Upper lobe of right lung (tissue), 1 donor: ENCODE measurements around the gene GPR39. TPM values are rescaled to one million over a fixed set of nuclear protein-coding genes. Genes with fewer than 3 reads are reported as not detected.

Source experiments
- ATAC-seq: fragments of 200-7000 bp; cut with Tn5 transposase; one replicate; pipeline ENCODE4 v1.9.1; 2020; ENCODE audit warnings: mild to moderate bottlenecking, moderate library complexity
- DNase-seq: peaks from one replicate; pipeline ENCODE4 v3.0.0-alpha.2; 2020
- H3K27ac ChIP-seq: fragments of 200-600 bp; one replicate; pipeline ENCODE4 v1.8.0; 2022
- H3K27me3 ChIP-seq: fragments of 200-600 bp; one replicate; pipeline ENCODE4 v1.8.0; 2022; ENCODE audit warnings: mild to moderate bottlenecking
- H3K36me3 ChIP-seq: fragments of 200-600 bp; one replicate; pipeline ENCODE4 v1.8.0; 2022
- H3K4me1 ChIP-seq: fragments of 200-600 bp; one replicate; pipeline ENCODE4 v1.8.0; 2022
- H3K4me3 ChIP-seq: fragments of 200-600 bp; one replicate; pipeline ENCODE4 v1.8.0; 2022; ENCODE audit warnings: mild to moderate bottlenecking
- H3K9me3 ChIP-seq: fragments of 200-600 bp; one replicate; pipeline ENCODE4 v1.8.0; 2022
- intact Hi-C: fragments of 100-400 bp; cut with DNase I; formaldehyde crosslinking; loops from one replicate; pipeline ENCODE4 v1.11.0; 2022
- total RNA-seq: library from RNA; stranded (reverse); fragmentation: NEBNext Ultra II Directional; extraction: Animal tissue kit (Norgen Biotek cat#: 25700); gene quantifications from one replicate; pipeline ENCODE4 v1.2.1, GENCODE V29; 2021
- TF ChIP-seq, protein P1 (sequence below): fragments of 200-600 bp; IDR thresholded peaks from one replicate; pipeline ENCODE4 v1.8.0; 2022; ENCODE audit warnings: antibody characterized with exemption
- donor health status: DM: no; HTN: yes; CAD: no; lungs with severe emphysema.

GPR39 gene
- total RNA-seq, 1 donor from 2014 or later, result 13.4 TPM

GRCh38 chr2:132374551-132374950 lies 42.1 kb upstream of the GPR39 start:
- H3K4me1 ChIP-seq, result no peaks in the 10 kb centered on the region
- no peak for ATAC-seq

GRCh38 chr2:132374961-132375360 lies 41.6 kb upstream of the GPR39 start:
- no peak for DNase-seq
- H3K4me3 ChIP-seq, result no peak overlapping the region
- H3K9me3 ChIP-seq, result no peaks in the 10 kb centered on the region
- H3K27me3 ChIP-seq, result no peaks in the 10 kb centered on the region
- no peaks in the 10 kb centered on the region for H3K36me3 ChIP-seq
- no peak for ATAC-seq
- intact Hi-C loops, result no loop called here
- H3K27ac ChIP-seq, result no peak overlapping the region
- H3K4me1 ChIP-seq, result no peaks in the 10 kb centered on the region
- TF ChIP-seq, protein P1, sequence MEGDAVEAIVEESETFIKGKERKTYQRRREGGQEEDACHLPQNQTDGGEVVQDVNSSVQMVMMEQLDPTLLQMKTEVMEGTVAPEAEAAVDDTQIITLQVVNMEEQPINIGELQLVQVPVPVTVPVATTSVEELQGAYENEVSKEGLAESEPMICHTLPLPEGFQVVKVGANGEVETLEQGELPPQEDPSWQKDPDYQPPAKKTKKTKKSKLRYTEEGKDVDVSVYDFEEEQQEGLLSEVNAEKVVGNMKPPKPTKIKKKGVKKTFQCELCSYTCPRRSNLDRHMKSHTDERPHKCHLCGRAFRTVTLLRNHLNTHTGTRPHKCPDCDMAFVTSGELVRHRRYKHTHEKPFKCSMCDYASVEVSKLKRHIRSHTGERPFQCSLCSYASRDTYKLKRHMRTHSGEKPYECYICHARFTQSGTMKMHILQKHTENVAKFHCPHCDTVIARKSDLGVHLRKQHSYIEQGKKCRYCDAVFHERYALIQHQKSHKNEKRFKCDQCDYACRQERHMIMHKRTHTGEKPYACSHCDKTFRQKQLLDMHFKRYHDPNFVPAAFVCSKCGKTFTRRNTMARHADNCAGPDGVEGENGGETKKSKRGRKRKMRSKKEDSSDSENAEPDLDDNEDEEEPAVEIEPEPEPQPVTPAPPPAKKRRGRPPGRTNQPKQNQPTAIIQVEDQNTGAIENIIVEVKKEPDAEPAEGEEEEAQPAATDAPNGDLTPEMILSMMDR, result no peak

More at GRCh38 chr2:132374551-132374950, 42.1 kb upstream of the GPR39 start:
- no peaks in the 10 kb centered on the region for H3K27me3 ChIP-seq
- intact Hi-C loops, result no loop called here
- H3K9me3 ChIP-seq, result no peaks in the 10 kb centered on the region
- H3K36me3 ChIP-seq, result no peaks in the 10 kb centered on the region
- no peak for DNase-seq
- no peak overlapping the region for H3K4me3 ChIP-seq
- TF ChIP-seq, protein P1, result no peak
- no peak overlapping the region for H3K27ac ChIP-seq

GRCh38 chr2:132381376-132381775 lies 35.2 kb upstream of the GPR39 start:
- TF ChIP-seq, protein P1, result no peak
- Histone ChIP-seq H3K9me3 (no peaks in the 10 kb centered on the region), H3K36me3 (no peaks in the 10 kb centered on the region), H3K4me1 (no peaks in the 10 kb centered on the region), H3K27ac (no peak overlapping the region), H3K4me3 (no peak overlapping the region), H3K27me3 (no peaks in the 10 kb centered on the region)
- intact Hi-C loops, result no loop called here
- no peak for ATAC-seq
- no peak for DNase-seq

DNA sequence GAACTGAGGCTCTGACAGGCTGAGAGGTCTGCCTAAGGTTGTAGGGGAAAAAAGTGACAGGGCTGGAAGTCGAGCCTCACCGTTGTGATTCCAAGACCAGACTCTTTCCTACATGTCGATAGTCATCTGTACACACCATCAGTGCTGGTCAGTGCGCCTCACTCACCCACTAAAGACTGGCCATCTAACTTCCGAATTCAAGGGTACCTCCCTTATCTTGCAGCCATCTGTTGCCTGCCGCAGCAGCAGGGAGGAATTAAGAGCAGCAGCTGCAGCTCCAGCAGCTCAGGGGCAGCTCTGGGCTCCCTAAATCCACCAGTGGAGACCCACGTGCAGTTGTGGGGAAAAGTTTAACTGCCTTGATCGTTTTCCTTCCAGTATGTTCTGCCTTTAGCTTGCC lies 32.6 kb upstream of the GPR39 start:
- H3K27ac ChIP-seq, result no peak overlapping the region
- DNase-seq (no peak), ATAC-seq (peak; percentile 37)
- TF ChIP-seq, protein P1, result no peak
- H3K36me3 ChIP-seq, result no peaks in the 10 kb centered on the region
- intact Hi-C loops, result no loop called here
- H3K4me3 ChIP-seq, result no peak overlapping the region
- H3K9me3 ChIP-seq, result no peaks in the 10 kb centered on the region
- no peaks in the 10 kb centered on the region for H3K4me1 ChIP-seq
- H3K27me3 ChIP-seq, result no peaks in the 10 kb centered on the region

DNA sequence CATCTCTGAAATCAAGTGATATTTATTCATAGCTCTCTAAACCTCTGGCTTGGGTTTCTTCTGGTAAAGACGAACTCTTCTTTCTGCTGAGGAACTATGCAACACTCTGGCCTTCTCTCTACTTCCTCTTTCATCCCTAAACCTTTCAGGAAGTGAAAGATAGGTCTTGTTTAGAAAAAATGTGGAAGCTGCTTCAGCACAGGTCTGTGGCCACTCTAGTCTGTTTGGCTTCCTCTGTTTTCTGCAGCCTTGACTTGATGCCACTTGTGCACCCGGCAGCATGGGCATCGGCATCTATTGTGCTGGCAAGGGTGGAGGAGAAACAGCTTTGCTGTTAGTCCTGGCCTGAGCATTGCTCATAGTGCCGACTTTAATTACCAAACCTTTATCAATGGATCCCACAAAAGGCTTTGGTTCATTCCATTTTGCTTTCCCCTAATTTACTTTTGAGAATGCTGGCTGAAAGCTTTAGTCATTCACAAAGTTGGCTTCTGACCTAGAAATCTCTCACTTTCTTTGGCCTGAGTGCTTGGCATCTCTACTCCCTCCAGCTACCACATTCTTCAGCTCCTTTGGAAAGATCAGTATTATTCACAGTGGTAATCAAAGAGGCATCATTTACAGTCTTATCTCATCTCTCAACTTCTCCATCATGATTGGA lies 32.0 kb upstream of the GPR39 start:
- TF ChIP-seq, protein P1, result no peak
- intact Hi-C loops, result no loop called here
- DNase-seq (no peak), ATAC-seq (peak; percentile 86)
- Histone ChIP-seq H3K4me3 (no peak overlapping the region), H3K36me3 (no peaks in the 10 kb centered on the region), H3K27ac (no peak overlapping the region), H3K27me3 (no peaks in the 10 kb centered on the region), H3K4me1 (no peaks in the 10 kb centered on the region), H3K9me3 (no peaks in the 10 kb centered on the region)

DNA sequence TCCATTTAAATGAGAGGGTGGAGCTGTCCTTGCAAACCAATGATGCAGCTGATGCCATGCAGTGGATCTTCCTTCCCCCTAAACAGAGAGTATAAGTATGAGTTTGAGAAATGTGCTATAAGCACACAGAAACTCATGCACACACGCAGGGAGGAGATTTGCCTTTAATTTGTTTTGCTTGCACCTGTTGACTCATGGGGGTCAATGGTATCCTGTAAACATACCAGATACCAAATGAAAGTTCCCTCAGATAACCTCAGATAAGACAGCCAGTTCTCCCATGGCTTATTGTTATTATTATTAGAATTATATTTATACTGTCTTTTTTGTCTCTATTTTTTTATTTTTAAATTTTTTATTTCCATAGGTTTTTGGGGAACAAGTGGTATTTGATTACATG lies 29.5 kb upstream of the GPR39 start:
- ATAC-seq (no peak), DNase-seq (no peak)
- H3K9me3 ChIP-seq, result no peaks in the 10 kb centered on the region
- H3K27ac ChIP-seq, result no peak overlapping the region
- H3K36me3 ChIP-seq, result no peaks in the 10 kb centered on the region
- H3K27me3 ChIP-seq, result no peaks in the 10 kb centered on the region
- TF ChIP-seq, protein P1, result no peak
- intact Hi-C loops, result no loop called here
- H3K4me3 ChIP-seq, result no peak overlapping the region
- H3K4me1 ChIP-seq, result no peaks in the 10 kb centered on the region
